ENCODE measurements around the gene ADNP2. TPM values are rescaled to one million over a fixed set of nuclear protein-coding genes. Genes with fewer than 3 reads are reported as not detected.

The ADNP2 gene
- total and polyA plus RNA-seq, 2 of the 13 experiments (the other 11 are each of a cell fraction or from before 2014, with no cell fraction given), result 10.8 to 25.5 TPM

DNA sequence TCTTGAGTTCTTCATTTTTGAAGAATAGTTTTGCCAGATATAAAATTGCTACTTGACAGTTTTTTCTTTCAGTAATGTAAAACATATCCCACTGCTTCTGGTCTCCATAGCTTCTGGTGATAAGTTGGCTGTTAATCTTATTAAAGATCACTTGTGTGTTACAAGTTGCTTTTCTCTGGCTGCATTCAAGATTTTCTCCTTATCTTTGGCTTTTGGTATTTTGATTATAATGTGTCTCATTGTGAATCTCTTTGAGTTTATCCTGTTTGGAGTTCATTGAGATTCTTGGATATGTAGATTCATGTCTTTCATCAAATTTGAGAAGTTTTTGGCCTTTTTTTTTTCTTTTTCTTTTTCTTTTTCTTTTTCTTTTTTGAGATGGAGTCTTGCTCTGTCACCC, 20.2 kb upstream of the ADNP2 start (continued):
- TF ChIP-seq GRHL1 (CRISPR knock-in tag; conservative IDR thresholded peaks at IDR 0.05) (no peak), RFX3 (CRISPR knock-in tag; IDR thresholded peaks at IDR 0.05) (no peak), ASH2L (IDR thresholded peaks at IDR 0.05; ENCODE audit: insufficient read length, low read depth, low read length) (no peak)
- TF ChIP-seq, protein P1, sequence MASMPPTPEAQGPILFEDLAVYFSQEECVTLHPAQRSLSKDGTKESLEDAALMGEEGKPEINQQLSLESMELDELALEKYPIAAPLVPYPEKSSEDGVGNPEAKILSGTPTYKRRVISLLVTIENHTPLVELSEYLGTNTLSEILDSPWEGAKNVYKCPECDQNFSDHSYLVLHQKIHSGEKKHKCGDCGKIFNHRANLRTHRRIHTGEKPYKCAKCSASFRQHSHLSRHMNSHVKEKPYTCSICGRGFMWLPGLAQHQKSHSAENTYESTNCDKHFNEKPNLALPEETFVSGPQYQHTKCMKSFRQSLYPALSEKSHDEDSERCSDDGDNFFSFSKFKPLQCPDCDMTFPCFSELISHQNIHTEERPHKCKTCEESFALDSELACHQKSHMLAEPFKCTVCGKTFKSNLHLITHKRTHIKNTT (CRISPR knock-in tag; IDR thresholded peaks at IDR 0.05), result no peak

GRCh38 chr18:80095414-80095813, 13.6 kb upstream of the ADNP2 start:
- Histone ChIP-seq H3K27ac (ENCODE audit: extremely low read length, insufficient read depth, low read length) (no peak overlapping the region), H3K9ac (ENCODE audit: insufficient read depth, low read depth, low read length) (no peak overlapping the region), H3K4me3 (replicated peaks in 1 of 3; ENCODE audit: insufficient read depth in 1 of 3, low read depth in 2 of 3, low read length in 3 of 3) (no peak overlapping the region), H3K36me3 (replicated peaks in 1 of 2; ENCODE audit: control insufficient read depth in 1 of 2, insufficient read depth in 2 of 2, low read length in 2 of 2) (no peaks in the 10 kb centered on the region), H3K27me3 (ENCODE audit: control insufficient read depth in 1 of 2, insufficient read depth in 2 of 2, low read length in 2 of 2) (no peaks in the 10 kb centered on the region; a peak in 1 of 5 replicates), H3K9me3 (ENCODE audit: low read length) (0 out of 2 replicates have a peak, but pooled peaks cover 4% of the 10 kb centered on the region), H4K20me1 (ENCODE audit: insufficient read depth, low read length) (no peaks in the 10 kb centered on the region), H3K4me1 (ENCODE audit: insufficient read depth, low read length) (peaks cover 7% of the 10 kb centered on the region; the same call in 1 of the 2 replicates), H3K79me2 (ENCODE audit: insufficient read depth, low read length) (no peaks in the 10 kb centered on the region), H2AFZ (ENCODE audit: low read length) (no peak overlapping the region), H3K4me2 (ENCODE audit: low read depth, low read length) (no peak overlapping the region)
- ChIA-PET POLR2A (no interaction called here), CTCF (ENCODE audit: low intra/inter-chr PET ratio, low total read pairs) (no interaction called here)
- DNase-seq (ENCODE audit: low spot score) (no peak), FAIRE-seq (no peak), ATAC-seq (no peak; the same call in 2 of the 3 replicates)
- BruUV-seq (replicated peaks), result no TSS peak
- intact Hi-C loops (cut with micrococcal nuclease; ENCODE audit: unreplicated experiment) (no loop called here), in situ Hi-C loops (cut with HindIII; ENCODE audit: extremely low pct_ligation_motif_present, low pct_unique_long_range_greater_than_20kb) (no loop called here)
- 53% methylated on average over 5 of the region's 7 CpGs for WGBS (ENCODE audit: low lambda C conversion rate)
- TF ChIP-seq ZNF546 (CRISPR knock-in tag; conservative IDR thresholded peaks at IDR 0.05), result no peak
- no peak for TF ChIP-seq SNAPC2 (CRISPR knock-in tag; IDR thresholded peaks at IDR 0.05)
- TF ChIP-seq MTF1 (CRISPR knock-in tag; IDR thresholded peaks at IDR 0.05), result no peak
- TF ChIP-seq ZNF547 (CRISPR knock-in tag; IDR thresholded peaks at IDR 0.05), result no peak
- TF ChIP-seq, protein P2, sequence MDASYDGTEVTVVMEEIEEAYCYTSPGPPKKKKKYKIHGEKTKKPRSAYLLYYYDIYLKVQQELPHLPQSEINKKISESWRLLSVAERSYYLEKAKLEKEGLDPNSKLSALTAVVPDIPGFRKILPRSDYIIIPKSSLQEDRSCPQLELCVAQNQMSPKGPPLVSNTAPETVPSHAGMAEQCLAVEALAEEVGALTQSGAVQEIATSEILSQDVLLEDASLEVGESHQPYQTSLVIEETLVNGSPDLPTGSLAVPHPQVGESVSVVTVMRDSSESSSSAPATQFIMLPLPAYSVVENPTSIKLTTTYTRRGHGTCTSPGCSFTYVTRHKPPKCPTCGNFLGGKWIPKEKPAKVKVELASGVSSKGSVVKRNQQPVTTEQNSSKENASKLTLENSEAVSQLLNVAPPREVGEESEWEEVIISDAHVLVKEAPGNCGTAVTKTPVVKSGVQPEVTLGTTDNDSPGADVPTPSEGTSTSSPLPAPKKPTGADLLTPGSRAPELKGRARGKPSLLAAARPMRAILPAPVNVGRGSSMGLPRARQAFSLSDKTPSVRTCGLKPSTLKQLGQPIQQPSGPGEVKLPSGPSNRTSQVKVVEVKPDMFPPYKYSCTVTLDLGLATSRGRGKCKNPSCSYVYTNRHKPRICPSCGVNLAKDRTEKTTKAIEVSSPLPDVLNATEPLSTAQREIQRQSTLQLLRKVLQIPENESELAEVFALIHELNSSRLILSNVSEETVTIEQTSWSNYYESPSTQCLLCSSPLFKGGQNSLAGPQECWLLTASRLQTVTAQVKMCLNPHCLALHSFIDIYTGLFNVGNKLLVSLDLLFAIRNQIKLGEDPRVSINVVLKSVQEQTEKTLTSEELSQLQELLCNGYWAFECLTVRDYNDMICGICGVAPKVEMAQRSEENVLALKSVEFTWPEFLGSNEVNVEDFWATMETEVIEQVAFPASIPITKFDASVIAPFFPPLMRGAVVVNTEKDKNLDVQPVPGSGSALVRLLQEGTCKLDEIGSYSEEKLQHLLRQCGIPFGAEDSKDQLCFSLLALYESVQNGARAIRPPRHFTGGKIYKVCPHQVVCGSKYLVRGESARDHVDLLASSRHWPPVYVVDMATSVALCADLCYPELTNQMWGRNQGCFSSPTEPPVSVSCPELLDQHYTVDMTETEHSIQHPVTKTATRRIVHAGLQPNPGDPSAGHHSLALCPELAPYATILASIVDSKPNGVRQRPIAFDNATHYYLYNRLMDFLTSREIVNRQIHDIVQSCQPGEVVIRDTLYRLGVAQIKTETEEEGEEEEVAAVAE (CRISPR knock-in tag; IDR thresholded peaks at IDR 0.05; ENCODE audit: borderline replicate concordance), result no peak
